ENCODE data around the gene CITED1.

- TF ChIP-seq CTCF (conservative IDR thresholded peaks at IDR 0.05; ENCODE audit: low read depth, low read length) (no peak), POLR2A (IDR thresholded peaks at IDR 0.05; ENCODE audit: low read depth, low read length) (no peak), SMC3 (IDR thresholded peaks at IDR 0.05; ENCODE audit: low read depth, low read length) (no peak), FOS (IDR thresholded peaks at IDR 0.05; ENCODE audit: low read depth, low read length) (no peak), MAZ (IDR thresholded peaks at IDR 0.05; ENCODE audit: borderline replicate concordance, low read depth, low read length) (no peak), RAD21 (IDR thresholded peaks at IDR 0.05; ENCODE audit: low read length) (no peak), MXI1 (IDR thresholded peaks at IDR 0.05; ENCODE audit: borderline replicate concordance, low read depth, low read length) (no peak)
Measured at GRCh38 chrX:72351606-72352334, 46.1 kb upstream of the CITED1 start.
